Astrocyte of the spinal cord (primary cell): Measurements from ENCODE around the gene HOXA1.

ENCODE experiments used
- DNase-seq: peaks from one replicate; pipeline ENCODE4 v3.0.0; 2011; ENCODE audit warnings: low read depth, low spot score
- H3K4me3 ChIP-seq: 2 replicates; pipeline ENCODE4 v1.5.1; 2011; ENCODE audit warnings: low read depth, mild to moderate bottlenecking, low read length, moderate library complexity
- in situ Hi-C: cut with HindIII; loops from 2 replicates; pipeline ENCODE4 v1.10.0; 2017; ENCODE audit warnings: low sequenced_read_pairs
- TF ChIP-seq, protein P1 (sequence below): IDR thresholded peaks from 2 replicates; pipeline ENCODE4 v1.5.1; 2012; ENCODE audit warnings: low read depth, mild to moderate bottlenecking, low read length, inconsistent platforms

Gene HOXA1

DNA sequence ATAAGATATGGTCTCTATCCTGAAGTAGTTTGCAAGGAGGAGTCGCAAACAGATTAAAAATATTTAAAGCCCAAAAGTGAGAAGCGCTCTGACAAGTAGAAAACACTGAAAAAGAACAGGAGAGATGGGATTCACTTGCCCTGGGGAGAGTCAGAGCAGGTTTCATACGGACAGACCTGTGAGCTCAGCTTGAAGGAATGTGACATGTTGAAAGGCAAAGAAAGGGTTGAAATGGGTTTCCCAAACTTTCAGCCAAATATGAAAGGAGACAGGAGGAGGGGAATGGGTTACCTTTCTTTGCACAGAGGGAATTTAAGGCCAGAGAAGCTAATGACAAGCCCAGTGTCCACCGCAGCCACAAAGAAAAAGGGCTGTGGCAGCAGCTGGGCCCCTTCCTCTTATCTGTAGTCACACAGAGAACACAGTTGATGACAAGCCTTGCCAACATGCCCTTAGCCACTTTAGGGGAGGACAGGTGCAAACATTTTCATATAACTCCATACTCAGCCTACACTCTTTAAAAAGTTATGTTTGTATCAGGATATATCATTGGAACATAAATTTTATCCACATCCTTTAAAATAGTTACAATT lies 14.9 kb downstream of the HOXA1 start:
- no peak for DNase-seq
- no peak overlapping the region for H3K4me3 ChIP-seq
- TF ChIP-seq, protein P1, sequence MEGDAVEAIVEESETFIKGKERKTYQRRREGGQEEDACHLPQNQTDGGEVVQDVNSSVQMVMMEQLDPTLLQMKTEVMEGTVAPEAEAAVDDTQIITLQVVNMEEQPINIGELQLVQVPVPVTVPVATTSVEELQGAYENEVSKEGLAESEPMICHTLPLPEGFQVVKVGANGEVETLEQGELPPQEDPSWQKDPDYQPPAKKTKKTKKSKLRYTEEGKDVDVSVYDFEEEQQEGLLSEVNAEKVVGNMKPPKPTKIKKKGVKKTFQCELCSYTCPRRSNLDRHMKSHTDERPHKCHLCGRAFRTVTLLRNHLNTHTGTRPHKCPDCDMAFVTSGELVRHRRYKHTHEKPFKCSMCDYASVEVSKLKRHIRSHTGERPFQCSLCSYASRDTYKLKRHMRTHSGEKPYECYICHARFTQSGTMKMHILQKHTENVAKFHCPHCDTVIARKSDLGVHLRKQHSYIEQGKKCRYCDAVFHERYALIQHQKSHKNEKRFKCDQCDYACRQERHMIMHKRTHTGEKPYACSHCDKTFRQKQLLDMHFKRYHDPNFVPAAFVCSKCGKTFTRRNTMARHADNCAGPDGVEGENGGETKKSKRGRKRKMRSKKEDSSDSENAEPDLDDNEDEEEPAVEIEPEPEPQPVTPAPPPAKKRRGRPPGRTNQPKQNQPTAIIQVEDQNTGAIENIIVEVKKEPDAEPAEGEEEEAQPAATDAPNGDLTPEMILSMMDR, result no peak
- in situ Hi-C loops, result no loop called here

DNA sequence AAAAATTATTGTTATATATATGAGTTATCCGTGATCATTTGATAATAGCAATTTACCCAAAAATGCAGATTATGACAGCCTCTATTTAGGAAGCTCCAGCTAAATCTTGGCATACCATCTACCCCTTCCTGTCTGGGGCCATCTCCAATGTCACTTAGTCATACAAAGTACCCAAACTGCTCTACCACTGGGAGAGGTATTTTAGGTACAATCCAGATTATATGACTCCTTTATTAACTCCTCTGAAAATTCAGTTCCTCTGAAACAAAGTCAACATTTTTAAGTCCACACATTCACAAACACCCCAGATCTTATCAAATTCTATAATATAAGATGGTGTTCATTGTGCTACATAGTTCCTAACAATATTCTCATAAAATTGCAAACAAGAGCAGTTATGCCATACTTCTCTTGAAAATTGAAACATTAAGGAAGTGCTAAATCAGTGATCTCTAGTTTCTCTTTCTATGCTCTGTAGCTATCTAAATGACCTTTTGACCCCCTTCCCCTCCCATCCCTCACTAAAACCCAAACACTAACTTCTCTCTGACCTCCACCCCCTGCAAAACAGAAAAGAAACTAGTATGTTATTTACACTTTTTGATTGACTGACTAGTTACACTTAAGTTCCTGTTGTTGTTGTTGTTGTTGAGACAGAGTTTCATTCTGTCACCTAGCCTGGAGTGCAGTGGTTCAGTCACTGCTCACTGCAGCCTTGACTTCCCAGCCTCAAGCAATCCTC lies 16.4 kb downstream of the HOXA1 start:
- TF ChIP-seq, protein P1, result no peak
- no peak for DNase-seq
- no peak overlapping the region for H3K4me3 ChIP-seq
- in situ Hi-C loops, result no loop called here

DNA sequence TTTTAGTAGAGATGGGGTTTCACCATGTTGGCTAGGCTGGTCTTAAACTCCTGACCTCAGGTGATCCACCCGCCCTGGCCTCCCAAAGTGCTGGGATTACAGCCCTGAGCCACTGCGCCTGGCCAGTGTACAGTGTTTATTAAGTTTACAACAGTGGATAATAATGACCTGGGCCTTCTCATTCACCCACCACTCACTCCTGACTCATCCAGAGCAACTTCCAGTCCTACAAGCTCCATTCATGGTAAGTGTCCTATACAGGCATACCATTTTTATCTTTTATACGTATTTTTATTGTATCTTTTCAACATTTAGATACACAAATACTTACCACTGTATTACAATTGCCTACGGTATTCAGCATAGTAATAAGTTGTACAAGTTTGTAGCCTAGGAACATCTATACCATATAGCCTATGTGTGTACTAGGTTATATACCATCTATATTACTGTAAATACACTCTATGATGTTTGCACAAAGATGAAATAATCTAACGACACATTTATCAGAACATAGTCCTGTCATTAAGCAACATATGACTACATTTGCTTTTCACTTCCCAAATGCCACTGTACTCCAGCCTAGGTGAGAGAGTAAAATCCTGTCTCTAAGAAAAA lies 17.1 kb downstream of the HOXA1 start:
- TF ChIP-seq, protein P1, result no peak
- in situ Hi-C loops, result no loop called here
- DNase-seq, result no peak
- no peak overlapping the region for H3K4me3 ChIP-seq

DNA sequence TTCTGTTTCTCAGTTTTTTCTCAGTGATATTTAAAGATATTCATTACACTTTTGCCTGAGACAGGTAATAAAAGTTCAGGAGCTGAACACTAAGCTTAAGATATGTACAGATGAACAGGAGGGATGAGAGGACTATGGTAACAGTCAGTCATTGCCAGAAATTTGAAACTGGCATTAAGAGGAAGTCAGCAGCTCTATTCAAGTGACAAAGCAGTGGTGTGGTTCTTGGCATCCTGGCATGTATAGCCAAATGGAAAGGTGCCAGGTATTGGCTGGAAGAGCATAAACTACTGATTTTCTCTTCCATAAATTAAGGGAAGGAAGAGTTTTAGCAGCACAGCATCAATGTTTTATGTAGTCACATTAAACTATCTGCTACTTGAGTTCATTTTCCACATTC lies 22.7 kb downstream of the HOXA1 start:
- no peak overlapping the region for H3K4me3 ChIP-seq
- TF ChIP-seq, protein P1, result no peak
- DNase-seq, result no peak
- in situ Hi-C loops, result no loop called here

DNA sequence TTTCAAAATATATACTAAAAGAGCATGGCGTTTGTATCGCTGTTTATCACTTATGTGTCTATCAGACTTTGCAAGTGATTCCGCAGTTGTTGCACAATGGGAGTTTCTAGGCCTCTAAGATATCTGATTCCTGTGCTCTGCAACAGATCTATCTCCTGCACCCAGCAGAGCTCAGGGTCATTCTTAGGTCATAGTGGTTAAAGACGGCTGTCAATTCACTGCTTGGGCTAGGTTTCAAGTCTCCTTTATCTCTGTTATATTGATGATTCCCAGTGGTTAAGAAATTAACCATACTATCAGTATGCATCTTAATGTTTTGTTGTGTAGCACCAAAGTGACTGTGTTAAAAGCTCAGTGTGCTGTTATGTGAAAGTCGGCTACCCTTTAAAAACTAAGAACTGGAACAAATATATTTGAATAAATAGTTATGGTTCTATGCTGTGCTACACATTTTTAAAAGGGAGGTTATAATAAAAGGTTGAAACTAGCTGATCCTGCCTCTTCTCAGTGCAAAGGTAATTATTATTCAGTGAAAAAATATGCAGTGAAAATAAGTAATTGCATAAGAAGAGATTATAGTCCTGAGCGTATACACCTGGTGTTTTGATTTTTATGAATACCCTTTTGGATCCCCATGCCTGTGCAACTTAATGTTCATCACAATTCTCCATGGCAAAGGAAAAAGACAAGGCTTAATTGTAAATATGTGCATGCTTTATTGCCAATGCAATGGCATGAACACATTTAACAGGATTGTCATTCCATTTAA lies 24.0 kb downstream of the HOXA1 start:
- DNase-seq, result no peak
- TF ChIP-seq, protein P1, result no peak
- in situ Hi-C loops, result no loop called here
- no peak overlapping the region for H3K4me3 ChIP-seq

DNA sequence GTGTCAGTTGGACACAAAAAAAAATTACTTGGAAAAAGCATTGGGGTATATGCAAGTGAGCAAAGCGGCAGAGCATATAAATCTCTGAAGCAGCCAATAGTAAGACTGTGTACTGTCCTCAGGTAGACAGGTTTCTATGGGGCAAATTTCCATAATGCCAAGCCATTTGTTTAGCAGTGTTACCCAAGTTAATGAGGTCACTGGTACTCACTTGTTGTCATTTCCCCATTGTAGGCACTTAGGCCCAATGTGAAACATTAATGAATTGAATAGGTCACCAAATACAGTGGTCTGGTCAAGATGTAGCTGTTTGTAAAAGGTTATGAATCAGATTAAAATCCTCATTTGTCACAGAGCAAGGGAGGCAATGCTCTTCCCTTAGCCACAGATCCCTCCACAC lies 27.5 kb downstream of the HOXA1 start:
- TF ChIP-seq, protein P1, result no peak
- no peak for DNase-seq
- in situ Hi-C loops, result no loop called here
- H3K4me3 ChIP-seq, result no peak overlapping the region
